ENCODE results near the gene CCDC40.

CCDC40 gene

GRCh38 chr17:80138856-80139426, 102.5 kb downstream of the CCDC40 start:
- TF ChIP-seq TAF1 (IDR thresholded peaks at IDR 0.05; ENCODE audit: borderline replicate concordance, insufficient read depth, low read length) (no peak), REST (IDR thresholded peaks at IDR 0.05; ENCODE audit: insufficient read depth in 1 of 2, low read depth in 2 of 2, low read length in 2 of 2) (no peak), SIN3A (IDR thresholded peaks at IDR 0.05; ENCODE audit: borderline replicate concordance, insufficient read depth, low read length) (no peak), POLR2AphosphoS5 (IDR thresholded peaks at IDR 0.05; ENCODE audit: low read depth, low read length) (no peak), FOXP2 (optimal IDR thresholded peaks at IDR 0.05; ENCODE audit: borderline replicate concordance, extremely low read depth, extremely low read length, insufficient read depth) (no peak)

GRCh38 chr17:80141463-80142165, 105.2 kb downstream of the CCDC40 start:
- TF ChIP-seq TAF1 (IDR thresholded peaks at IDR 0.05; ENCODE audit: borderline replicate concordance, insufficient read depth, low read length) (no peak), POLR2AphosphoS5 (IDR thresholded peaks at IDR 0.05; ENCODE audit: low read depth, low read length) (no peak), SIN3A (IDR thresholded peaks at IDR 0.05; ENCODE audit: borderline replicate concordance, insufficient read depth, low read length) (no peak), REST (IDR thresholded peaks at IDR 0.05; ENCODE audit: insufficient read depth in 1 of 2, low read depth in 2 of 2, low read length in 2 of 2) (no peak), FOXP2 (optimal IDR thresholded peaks at IDR 0.05; ENCODE audit: borderline replicate concordance, extremely low read depth, extremely low read length, insufficient read depth) (no peak)

GRCh38 chr17:80142929-80143328, 106.5 kb downstream of the CCDC40 start:
- TF ChIP-seq FOXP2 (optimal IDR thresholded peaks at IDR 0.05; ENCODE audit: borderline replicate concordance, extremely low read depth, extremely low read length, insufficient read depth) (no peak), TAF1 (IDR thresholded peaks at IDR 0.05; ENCODE audit: borderline replicate concordance, insufficient read depth, low read length) (no peak), SIN3A (IDR thresholded peaks at IDR 0.05; ENCODE audit: borderline replicate concordance, insufficient read depth, low read length) (no peak), POLR2AphosphoS5 (IDR thresholded peaks at IDR 0.05; ENCODE audit: low read depth, low read length) (no peak), REST (IDR thresholded peaks at IDR 0.05; ENCODE audit: insufficient read depth in 1 of 2, low read depth in 2 of 2, low read length in 2 of 2) (no peak)

- TF ChIP-seq FOXP2 (optimal IDR thresholded peaks at IDR 0.05; ENCODE audit: borderline replicate concordance, extremely low read depth, extremely low read length, insufficient read depth) (no peak), TAF1 (IDR thresholded peaks at IDR 0.05; ENCODE audit: borderline replicate concordance, insufficient read depth, low read length) (no peak), POLR2AphosphoS5 (IDR thresholded peaks at IDR 0.05; ENCODE audit: low read depth, low read length) (no peak), REST (IDR thresholded peaks at IDR 0.05; ENCODE audit: insufficient read depth in 1 of 2, low read depth in 2 of 2, low read length in 2 of 2) (no peak), SIN3A (IDR thresholded peaks at IDR 0.05; ENCODE audit: borderline replicate concordance, insufficient read depth, low read length) (no peak)
Observed at GRCh38 chr17:80145076-80146075, 108.9 kb downstream of the CCDC40 start.

All from PFSK-1 (cell line).